HG03469 (cell line): ENCODE measurements around the gene HIVEP3.

Experiments used
- ATAC-seq: cut with Tn5 transposase; IDR thresholded peaks from one replicate; pipeline ENCODE4 v1.9.1; 2021; ENCODE audit warnings: mild to moderate bottlenecking, moderate library complexity, moderate number of reproducible peaks; ENCODE audit not compliant: unreplicated experiment

HIVEP3 gene

DNA sequence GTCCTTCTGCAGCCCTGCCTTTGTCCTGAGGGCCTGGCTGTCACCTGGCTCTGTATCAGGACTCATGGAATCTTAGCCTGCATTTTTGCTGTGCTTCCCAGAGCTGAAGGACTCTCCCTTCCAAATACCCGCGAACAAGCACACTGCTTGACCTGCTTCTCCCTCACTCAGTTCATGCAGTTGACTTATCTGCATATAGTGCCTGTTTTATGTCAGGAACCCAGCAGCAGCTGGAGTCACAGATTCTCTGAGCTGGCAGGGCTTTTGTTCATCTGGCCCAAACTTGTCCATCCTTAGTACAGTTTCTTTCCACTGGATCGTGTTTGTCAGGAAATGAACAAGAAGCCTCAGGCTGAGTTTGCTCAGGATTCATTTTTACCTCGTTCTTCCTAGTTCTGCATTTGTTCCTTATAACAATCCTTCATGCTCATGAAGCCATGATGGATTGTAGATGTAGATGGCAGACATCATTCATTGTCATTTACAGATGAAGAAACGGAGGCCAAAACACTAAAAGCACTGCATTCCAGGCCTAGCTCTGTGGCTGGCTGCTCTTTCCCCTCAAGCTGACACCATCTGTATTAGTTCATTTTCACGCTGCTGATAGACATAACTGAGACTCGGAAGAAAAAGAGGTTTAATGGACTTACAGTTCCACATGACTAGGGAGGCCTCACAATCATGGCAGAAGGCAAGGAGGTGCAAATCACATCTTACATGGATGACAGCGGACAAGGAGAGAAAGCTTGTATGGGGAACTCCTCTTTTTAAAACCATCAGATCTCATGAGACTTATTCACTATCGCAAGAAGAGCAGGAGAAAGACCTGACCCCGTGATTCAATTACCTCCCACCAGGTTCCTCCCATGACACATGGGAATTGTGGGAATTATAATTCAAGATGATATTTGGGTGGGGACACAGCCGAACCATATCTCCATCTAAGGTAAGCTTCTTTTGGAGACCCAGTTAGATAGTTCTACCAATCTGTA is 150.9 kb downstream of the HIVEP3 start:
- ATAC-seq: no peak

DNA sequence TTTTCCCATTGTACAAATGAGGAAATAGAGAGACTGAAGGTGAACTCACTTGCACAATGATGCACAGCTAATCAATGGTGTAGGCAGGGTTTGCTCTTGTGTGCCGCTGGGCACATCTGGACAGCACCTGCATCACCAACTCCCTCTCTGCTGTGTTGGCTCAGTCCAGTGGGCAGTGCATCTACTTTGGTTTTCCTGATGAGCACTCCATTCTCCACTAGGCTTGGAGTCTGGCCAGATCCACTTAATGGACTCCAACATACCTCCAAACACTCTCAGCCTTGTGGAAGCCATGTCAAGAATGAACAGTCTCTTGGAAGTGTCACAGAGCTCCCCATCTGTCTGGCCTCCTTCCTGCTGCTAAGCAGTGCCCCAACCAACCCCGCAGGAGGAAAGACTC is 152.2 kb downstream of the HIVEP3 start:
- ATAC-seq: no peak

DNA sequence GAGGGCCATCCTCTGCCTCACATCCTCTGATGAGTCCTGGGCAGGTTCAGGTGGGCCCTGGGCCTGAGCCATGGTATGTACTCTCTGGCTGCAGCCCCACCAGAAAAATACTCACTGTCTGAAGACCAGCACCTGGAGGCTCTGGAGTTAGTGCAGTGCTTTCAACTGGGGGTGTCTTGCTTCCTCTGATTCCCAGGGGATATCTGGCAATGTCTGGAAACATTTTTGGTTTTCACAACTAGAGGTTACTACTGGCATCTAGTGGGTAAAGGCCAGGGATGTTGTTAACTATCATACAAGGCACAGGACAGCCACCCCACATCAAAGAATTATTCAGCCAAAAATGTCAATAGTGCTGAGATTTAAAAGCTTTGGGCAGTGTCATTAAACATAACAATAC is 152.7 kb downstream of the HIVEP3 start:
- no peak for ATAC-seq

DNA sequence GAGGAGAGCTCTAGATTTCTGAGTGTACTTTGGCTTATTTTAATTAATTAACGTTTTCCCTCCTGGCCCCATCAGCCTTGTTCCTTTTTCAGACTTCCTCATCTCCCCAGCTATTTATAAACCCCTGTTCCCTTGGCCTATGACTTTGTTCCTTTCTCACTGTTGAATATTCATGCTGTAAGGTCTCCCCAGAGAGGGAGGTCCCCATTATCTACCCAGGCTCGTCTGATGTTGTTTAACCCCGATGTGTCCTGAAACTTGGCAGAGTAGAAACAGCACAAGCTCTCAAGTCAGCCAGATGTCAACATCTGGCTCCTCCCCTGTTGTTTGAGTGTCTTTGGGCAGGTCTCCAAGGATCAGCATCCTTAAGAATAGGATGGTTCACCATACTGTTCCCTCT is 153.6 kb downstream of the HIVEP3 start:
- no peak for ATAC-seq

DNA sequence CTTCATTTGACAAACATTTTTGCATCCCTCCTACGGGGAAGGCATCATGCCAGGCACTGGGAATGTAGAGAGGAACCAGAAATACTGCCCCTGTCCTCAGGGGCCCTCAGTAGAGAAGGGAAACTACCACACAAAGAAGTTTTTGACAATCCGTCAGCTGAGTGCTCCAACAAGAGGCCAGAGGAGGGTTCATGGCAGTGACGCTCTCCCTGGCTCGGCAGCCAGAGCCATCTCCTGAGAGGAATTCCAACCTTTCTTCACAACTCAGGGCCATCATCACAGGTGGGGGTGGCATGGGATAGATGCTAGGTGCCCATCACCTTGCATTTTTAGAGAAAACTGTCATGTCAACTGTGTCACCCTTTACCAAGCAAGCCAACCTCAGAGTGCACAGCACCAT is 154.1 kb downstream of the HIVEP3 start:
- ATAC-seq: no peak

DNA sequence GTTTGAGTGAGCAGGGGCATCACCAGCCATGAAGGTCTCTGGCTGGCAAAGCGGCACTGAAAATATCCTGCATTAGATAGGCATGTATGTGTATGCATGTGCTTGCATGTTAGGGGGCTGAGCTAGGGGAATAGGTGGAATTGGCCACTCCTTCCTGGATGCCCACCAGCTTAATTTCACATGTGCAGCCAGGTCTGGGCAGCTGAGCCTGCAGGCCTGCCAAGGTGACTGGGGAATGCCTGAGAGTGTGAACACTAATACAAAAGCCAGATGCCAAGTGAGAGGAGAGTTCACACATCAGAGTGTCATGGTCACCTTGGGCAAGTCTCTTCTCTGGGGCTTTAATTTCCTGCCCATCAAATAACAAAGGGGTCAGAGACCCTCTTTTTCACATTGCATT is 155.9 kb downstream of the HIVEP3 start:
- ATAC-seq: no peak

DNA sequence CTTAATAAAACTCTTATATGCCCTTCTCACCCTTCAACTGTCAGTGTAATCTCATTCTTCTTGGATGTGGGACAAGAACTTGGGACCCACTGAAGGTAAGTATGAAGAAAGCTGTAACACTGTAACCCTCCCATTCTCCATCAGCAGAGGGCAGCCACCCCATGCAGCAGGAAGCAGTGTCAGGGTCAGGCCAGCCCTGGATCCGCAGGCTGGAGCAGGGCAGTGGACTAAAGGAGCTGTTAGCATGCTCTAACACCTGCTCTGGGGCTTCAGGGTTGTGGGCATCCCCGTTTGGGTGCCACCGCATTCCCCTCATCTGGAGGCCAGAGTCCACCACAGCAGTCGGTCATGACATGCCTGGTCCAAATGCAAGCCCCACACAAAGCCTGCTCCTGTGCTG is 156.5 kb downstream of the HIVEP3 start:
- ATAC-seq: no peak

DNA sequence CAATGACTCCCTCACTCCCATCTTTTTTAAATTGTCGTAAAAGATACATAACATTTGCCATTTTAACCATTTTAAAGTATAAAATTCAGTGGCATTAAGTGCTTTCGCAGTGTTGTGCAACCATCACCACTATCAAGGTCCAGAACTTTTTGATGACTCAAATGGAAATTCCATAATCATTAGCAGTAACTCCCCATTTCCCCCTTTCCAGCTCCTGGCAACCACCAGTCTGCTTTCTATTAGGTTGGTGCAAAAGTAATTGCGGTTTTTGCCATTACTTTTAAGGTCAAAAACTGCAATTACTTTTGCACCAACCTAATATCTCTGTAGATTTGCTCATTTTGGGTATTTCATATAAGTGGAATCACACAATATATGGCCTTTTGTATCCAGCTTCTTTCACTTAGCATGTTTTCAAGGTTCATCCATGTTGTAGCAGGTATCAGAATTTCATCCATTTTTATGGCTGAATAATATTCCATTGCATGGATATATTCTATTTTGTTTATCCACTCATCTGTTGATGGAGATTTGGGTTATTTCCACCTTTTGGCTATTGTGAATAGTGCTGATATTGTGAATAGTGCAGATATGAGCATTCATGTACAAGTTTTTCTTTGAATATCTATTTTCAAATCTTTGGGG is 159.7 kb downstream of the HIVEP3 start:
- ATAC-seq: no peak

DNA sequence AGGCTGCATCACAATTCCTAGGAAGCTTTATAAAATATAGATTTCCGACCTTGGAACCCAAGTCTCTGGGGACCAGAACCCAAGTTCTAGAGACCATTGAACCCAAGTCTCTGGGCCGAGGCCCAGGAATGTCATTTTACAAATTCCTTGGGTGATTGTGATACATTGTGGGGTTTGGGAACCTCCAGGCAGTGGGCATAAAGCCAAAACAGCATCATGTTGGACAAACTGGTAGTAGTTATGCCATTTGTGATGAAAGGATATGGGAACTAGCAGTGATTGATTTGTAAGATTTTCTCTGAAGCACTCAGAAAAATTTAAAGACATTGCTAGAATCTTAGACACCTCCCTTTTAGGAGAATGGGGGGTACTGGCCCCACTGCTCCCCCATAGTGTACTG is 160.2 kb downstream of the HIVEP3 start:
- ATAC-seq: no peak

DNA sequence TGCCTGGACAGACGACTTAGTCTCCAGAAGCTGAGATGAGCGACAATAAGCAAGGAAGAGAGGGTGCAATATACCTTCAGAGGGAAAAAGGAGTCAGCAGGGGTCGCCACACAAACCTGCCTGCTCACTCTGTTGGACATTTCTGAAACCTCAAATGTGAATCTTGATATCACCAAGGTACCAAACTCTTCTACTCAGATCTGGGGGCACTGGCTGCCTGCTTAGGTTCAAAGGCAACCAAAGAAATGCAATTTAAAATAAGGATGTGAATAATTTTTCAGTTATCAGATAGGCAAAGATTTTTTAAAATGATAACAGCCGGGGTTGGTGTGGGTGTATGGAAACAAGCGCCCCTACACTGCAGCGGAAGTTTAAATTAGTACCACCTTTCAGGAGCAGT is 164.2 kb downstream of the HIVEP3 start:
- ATAC-seq: no peak

DNA sequence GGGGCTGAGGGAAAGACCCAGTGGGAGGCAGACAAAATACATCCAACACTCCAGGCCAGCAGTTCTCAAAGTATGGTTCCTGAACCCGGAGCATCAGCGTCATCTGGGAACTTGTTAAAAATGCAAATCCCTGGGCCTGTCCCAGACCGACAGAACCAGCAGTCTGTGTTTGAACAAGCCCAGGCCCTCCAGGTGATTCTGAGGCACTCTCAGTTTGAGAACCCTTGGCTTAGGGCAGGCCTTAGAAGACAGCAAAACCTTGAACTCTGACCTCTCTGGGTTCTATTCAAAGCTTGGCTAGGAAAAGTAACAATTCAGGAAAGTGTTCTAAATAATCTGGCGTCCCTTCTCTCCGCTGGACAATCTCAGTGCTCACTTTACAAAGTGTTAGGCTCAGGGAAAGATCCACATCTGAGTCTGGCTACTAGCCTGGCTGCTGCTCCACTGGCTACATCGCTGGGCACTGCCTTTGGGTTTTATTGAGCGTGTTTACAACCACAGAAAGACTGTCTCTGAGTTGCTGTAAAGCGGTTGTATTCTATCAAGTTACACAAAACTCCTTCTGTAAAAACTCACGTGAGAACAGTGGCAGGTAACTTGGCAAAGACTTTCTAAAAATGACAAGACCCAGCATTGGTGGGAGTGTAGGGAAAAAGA is 166.1 kb downstream of the HIVEP3 start:
- ATAC-seq: peak; percentile 2

DNA sequence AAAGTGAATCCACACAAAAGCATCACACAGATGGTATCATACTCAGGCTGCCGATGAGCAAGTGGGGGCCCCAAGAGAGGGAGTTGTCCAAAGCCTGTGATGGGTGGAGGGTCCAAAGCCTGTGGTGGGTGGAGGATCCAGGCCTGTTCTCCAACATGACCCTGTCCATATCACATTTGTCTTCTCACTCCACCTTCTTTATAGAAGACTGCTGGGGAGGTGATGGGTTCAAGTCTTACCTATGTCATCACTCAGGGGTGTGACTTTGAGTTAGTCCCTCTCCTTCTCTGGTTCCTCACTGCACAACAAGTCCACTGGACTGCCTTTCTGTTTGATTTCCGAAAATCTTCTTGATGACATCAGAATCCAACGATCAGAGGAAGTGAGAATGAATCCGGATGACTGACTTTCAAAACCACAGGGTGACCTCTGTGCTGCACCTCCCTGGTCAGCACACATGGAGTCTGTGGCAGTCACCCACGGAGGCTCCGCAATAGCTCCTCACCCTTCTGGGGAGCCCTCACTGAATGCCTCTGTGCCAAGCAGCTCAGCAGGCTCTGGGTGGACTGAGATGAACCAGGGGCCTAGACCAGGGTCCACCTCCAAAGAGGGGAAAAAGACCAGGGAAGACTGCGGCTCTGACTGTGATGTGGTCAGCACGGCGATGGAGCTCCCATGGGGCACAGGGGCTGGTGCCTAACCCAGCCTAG is 166.8 kb downstream of the HIVEP3 start:
- ATAC-seq: peak; percentile 38

DNA sequence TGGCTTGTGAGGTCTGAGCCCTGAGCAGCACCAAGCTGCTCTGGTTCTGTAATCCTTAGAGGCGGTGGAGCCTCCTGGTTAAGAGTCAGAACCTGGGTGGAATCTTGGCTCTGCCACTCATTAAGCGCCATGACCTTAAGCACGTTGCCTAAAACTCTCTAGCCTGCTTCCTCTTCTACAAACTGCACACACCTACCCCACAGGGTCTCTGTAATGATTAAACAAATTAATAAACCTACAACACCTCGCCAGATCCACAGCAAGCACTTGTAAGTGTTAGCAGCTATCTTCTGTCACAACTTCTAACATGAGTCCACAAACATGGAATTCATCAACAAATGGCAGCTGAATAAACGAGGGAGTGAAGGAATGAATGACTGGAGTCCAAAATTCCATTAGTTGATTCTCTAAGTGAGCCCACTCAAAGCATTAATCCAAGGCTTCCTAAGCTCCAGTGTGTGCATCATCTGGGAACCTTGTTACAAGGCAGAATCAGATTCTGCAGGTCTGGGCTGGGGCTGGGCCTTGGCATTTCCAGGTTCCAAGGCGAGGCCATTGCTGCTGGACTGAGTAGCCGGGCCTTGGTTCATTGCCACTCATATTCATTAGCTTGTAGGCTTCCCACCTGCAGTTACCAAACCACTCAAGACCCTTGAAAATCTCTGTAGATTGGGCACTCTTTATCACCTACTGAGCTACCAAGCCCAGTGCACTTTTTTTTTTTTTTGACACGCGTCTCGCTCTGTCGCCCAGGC is 168.6 kb downstream of the HIVEP3 start:
- no peak for ATAC-seq

DNA sequence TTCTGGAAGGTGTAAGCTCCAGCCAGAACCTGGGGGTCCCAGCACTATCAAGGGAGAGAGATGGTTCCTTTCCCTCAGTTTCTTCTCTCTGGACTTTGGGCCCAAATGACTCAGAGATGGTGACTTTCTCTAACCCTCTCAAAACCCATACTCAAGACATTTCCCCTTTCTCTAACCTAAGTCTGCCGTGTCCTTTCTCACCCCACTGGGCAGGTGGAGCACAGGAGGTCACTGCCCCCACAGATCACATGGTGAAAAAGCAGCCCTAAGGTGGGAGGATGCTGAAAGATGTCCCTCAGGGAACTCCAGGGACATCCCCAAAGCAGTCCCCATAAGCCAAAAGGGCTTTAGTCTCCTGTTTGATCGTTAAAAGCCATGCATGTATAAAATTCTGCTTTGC is 173.7 kb downstream of the HIVEP3 start:
- ATAC-seq: no peak

DNA sequence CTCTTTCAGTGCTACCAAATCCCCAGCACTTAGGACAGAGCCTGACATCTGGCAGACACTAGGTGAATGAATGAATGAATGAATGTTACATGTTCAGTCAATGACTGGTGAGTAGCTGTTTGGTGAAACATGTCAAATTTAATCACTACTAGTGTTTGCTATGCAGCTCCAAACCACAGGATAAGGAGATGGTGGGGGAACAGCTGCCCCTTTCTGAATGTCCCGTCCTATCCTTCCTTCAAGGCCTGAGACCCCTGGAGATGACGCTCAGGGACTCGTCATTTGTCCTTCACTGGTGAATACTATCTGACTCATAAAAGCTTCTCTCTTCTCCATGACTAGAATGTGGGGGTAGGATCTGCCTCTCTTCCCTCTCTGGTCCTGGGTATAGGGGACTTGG is 175.4 kb downstream of the HIVEP3 start:
- ATAC-seq: no peak

DNA sequence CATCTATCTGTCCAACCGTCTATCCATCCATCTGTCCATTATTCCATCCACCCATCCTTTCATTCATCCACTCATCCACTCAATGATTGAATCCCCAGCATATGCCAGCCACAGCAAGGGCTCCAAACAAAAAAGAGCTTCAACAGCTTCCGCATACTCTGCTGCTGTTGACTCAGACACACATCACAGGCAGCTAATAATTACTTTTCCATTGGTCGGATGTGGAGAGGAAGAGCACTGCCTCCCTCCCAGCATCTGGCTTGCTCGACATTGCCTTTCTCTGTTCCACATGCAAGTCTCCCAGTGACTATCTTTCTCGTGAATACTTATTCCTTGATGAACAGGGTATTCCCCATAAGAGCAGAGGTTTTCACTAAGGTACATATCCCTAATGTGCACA is 176.5 kb downstream of the HIVEP3 start:
- ATAC-seq: no peak

DNA sequence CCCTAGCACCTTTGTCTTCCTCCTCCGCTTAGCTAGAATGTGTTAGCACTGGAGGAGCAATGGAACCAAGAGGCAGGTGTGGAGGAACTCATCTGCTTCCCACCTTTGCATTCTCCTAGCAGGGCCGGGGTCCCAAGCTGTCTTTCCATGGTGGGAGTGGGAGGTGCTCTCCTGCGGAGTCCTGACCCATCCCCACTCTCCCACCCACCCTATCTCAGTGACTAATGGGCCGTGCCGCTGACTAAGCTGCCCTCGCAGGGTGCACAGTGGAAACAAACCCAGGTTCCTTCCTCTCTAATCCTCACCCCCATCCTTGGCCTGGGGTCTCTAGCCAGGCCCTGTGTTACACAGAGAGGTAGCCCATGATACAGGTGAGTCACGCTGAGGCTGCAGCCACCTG is 177.5 kb downstream of the HIVEP3 start:
- no peak for ATAC-seq

DNA sequence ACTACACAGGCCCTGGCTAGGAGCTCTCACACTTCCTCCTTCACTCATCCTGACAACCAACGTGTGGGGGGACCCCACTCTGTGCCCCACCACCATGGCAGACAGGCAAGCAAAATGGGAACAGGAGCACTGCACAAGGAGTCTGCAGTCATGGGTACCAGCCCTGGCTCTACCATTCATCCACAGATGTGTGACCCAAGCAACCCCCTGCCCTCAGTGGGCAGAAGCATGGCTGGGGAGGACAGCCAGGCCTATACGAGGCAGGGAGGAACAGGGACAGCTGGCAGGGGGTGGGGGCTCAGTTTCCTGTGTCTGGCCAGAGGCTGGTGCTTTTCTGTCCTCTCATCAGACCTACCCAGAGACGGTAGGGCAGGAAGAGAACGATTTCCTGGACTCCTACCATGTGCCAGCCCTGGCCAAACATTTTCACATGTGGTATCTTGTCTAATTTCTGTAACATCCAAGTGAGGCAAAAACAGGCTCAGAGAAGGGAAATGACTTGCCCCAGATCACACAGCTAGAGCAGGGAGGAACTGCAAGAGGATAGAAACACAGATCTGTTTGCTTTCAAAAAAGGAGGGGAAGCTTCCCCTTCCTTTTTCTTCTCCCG is 178.0 kb downstream of the HIVEP3 start:
- ATAC-seq: no peak

DNA sequence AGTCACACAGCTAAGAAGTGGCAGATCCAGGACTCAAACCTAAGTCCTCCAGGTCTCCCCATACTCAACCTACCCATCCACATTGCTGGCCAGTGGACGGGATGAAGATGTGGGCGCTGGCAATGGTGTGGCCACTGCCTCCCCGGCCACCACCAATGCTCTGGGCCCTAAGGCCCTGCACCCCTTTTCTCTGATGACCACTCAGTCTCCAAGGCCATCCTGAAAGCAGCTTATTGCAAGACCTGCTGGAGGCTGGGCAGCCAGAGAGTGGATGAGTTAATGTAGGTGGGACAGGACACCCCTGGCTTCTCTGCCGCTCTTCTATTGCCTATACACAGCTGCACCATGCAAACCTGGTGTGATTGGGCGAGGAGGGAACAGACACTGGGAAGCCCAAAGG is 178.7 kb downstream of the HIVEP3 start:
- no peak for ATAC-seq
